NCI-H2081 (cell line): ENCODE results near the gene NBAS.
"Not testable (repeated sequence)": the region's sequence is repeated elsewhere in the genome, so short reads cannot be mapped to it uniquely, and the experiment has no call there.

Experiments
- DNase-seq, 2 experiments: peaks; one replicate each; lab custom pipeline; 2025; lab: John Stamatoyannopoulos, UW

The NBAS gene

GRCh38 chr2:15527074-15527739 lies 33.9 kb downstream of the NBAS start:
- no peak for DNase-seq

GRCh38 chr2:15521641-15522181 lies 39.4 kb downstream of the NBAS start:
- DNase-seq = no peak

DNA sequence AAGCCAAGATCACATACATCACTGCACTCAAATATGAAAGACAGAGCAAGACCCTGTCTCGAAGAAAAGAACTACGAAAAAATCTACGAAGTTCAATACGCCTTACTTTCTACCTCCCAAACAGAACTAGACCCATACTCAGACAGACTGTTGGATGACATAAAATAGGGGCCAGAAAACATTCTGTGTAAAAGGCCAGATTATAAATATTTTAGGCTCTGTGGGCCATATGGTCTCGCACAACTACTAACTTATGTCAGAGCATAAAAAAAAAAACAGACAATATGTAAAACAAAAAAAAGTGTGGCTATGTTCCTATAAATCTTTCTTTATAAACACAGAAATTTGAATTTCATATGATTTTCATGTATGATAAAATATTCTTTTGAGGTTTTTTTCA lies 40.8 kb downstream of the NBAS start:
- no peak for DNase-seq

DNA sequence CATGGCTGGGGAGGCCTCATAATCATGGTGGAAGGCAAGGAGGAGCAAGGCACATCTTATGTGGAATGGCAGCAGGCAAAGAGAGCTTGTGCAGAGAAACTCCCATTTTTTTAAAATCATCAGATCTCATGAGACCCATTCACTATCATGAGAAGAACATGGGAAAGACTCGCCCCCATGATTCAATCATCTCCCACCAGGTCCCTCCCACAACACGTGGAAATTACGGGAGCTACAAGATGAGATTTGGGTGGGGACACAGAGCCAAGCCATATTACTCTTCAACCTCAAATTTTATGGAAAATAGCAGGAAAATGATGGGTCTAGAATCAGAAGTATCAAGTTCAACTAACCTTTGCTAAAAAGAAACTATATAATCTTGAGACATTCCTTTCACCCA lies 42.4 kb downstream of the NBAS start:
- DNase-seq = not testable (repeated sequence)

- DNase-seq = no peak
These were observed 43.3 kb downstream of the NBAS start for GRCh38 chr2:15517793-15518192.

DNA sequence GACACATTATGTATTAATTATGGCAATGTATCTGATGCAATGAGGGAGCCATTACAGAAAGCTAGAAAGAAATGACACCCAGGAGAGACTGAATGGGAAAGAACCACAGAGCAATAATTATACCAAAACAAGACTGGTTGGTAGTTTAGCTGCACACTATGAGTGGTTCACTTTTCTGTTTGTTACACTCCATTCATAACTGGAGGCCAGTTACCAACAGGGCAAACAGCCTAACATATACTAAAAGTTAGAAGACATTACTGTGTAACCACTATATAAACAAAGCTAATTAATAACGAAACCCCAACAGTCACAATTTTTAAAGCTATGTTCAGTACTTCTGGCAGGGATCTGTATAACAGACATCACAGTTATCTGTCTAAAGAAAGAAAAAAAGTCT lies 49.4 kb downstream of the NBAS start:
- DNase-seq = no peak

- no peak for DNase-seq
These were observed 50.6 kb downstream of the NBAS start for GRCh38 chr2:15510552-15510951.

- no peak for DNase-seq
These were observed 51.0 kb downstream of the NBAS start for GRCh38 chr2:15510131-15510530.

- no peak for DNase-seq
These were observed 53.4 kb downstream of the NBAS start for GRCh38 chr2:15507697-15508096.

DNA sequence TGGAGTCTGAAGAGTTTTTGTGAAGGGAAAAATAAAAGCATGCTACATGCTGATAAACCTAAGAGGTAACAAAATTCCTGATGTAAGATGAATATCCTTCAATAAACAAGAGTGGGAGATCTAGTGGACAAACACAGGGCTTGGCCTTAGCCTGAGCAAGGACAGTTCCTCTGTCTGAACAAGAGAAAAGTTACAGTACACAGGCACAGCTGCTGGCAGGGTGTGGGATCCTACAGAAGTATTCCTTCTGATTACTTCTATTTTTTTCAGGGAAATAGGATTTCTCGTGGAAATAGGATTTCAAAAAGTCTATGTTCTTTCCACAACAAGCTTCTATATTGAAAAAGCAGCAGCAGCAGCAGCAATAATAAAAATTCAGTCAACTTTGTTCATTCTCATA lies 54.1 kb downstream of the NBAS start:
- DNase-seq = no peak

DNA sequence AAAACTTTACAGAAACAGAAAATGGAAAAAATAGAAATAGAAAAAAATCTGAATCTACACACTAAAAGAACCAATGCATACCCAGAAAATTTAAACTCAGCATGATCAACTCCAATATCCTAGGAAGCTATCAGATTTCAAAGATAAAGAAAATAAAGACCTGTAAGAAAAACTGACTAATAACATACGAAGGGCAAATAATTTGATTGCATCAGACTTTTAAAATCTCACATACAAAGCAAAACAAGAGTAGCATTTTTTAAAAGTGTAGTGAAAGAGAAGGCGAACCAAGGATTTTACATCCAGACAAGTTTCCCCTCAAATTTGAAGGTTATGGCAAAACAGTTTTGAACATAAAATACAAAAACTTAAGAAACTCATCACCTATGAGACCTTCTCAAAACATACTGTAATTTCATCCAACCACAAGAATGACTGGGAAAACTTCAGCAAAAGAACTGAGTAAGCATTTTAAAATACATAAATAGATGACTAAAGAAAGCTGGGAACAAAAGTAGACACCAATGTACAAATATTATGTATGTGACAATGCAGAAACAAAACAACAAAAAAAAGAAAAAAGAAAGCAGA lies 54.8 kb downstream of the NBAS start:
- no peak for DNase-seq

GRCh38 chr2:15504882-15505663 lies 56.1 kb downstream of the NBAS start:
- no peak for DNase-seq

- DNase-seq = not testable (repeated sequence)
These were observed 61.9 kb downstream of the NBAS start for GRCh38 chr2:15499251-15499650.

- DNase-seq = no peak
These were observed 62.6 kb downstream of the NBAS start for GRCh38 chr2:15498554-15498953.

DNA sequence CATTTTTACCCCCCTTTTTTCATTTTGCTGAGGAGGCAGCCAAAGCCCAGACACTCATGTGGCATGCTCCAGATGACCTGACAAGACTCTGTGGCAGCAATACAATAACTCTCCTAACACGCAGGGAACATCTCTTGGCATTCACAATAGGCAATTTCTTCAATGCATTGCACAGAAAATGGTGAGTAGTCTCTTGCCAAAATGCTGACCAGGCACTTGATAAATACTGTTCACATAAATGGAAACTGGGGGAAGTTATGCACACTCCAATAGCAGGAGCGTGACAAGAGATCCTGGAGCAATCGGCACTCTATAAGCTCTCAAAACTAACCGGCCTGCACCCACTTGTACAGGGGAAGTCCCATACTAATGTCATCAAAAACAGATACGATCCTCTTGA lies 66.3 kb downstream of the NBAS start:
- no peak for DNase-seq

GRCh38 chr2:15492773-15493325 lies 68.3 kb downstream of the NBAS start:
- no peak for DNase-seq

GRCh38 chr2:15486770-15487169 lies 74.4 kb downstream of the NBAS start:
- no peak for DNase-seq

- DNase-seq = no peak
These were observed 75.2 kb downstream of the NBAS start for GRCh38 chr2:15485949-15486348.

DNA sequence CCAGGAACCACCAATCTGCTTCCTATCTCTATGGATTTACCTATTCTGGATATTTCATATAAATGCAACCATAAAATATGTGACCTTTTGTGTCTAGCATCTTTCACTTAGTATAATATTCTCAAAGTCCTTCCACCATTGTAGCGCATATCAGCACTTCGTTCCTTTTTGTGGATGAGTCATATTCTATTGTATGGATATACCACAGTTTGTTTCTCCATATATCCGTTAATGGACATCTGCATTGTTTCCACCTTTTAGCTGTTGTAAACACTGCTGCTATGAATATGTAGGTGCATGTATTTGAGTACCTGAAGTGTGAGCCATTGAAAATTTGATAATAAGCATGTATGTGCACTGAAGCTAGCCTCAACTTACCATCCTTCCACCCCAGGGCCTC lies 80.1 kb downstream of the NBAS start:
- DNase-seq = no peak

GRCh38 chr2:15480552-15480951 lies 80.6 kb downstream of the NBAS start:
- DNase-seq = no peak

GRCh38 chr2:15472876-15473275 lies 88.3 kb downstream of the NBAS start:
- DNase-seq = no peak

- DNase-seq = peak in 1 of 2 experiments; percentile 11
These were observed 89.0 kb downstream of the NBAS start for GRCh38 chr2:15472133-15472532.

DNA sequence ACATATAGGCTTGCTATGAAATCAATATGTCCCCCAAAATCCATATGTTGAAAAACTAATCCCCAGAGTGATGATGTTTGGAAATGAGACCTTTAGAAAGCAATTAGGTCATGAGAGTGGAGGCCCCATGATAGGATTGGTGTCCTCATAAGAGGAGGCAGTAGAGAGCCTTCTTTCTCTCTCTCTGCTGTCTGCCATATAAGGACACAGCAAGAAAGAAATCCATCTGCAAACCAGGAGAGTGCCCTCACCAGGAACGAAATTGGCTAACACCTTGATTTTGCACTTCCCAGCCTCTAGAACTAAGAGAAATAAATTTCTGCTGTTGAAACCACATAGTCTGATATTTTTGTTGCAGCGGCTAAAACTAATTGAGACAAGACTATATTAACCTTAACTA lies 89.5 kb downstream of the NBAS start:
- no peak for DNase-seq
